Transverse colon (tissue), 4 donors: ENCODE measurements around the gene CMPK1. TPM values are rescaled to one million over a fixed set of nuclear protein-coding genes. Genes with fewer than 3 reads are reported as not detected.

ENCODE experiments used
- DNase-seq: peaks from one replicate; pipeline ENCODE4 v3.0.0-alpha.2; 2019
- H3K27ac ChIP-seq, 4 donors: fragments of 200-600 bp; sonication (generic); 2 replicates each; pipeline ENCODE4 v1.5.1; 2016 to 2018; ENCODE audit warnings: inconsistent platforms in 4 of 4
- H3K27me3 ChIP-seq: fragments of 200-600 bp; sonication (generic); 2 replicates; pipeline ENCODE4 v1.5.1; 2017; ENCODE audit warnings: inconsistent platforms
- H3K36me3 ChIP-seq, 4 donors: fragments of 200-600 bp; sonication (generic); 2 replicates each; pipeline ENCODE4 v1.5.1; 2017 to 2019; ENCODE audit warnings: inconsistent platforms in 4 of 4
- H3K4me1 ChIP-seq, 4 donors: fragments of 200-600 bp; sonication (generic); 2 replicates each; pipeline ENCODE4 v1.5.1; 2017 to 2020; ENCODE audit warnings: inconsistent platforms in 4 of 4
- H3K4me3 ChIP-seq, 4 donors: fragments of 200-600 bp; sonication (generic); 1 replicate in 1 of 4; 2 replicates in 3 of 4; pipeline versions ENCODE4 v1.5.1 to v1.6.1; 2017 to 2019; ENCODE audit warnings: inconsistent platforms in 4 of 4
- H3K9me3 ChIP-seq, 2 donors: fragments of 200-600 bp; sonication (generic); 2 replicates each; pipeline ENCODE4 v1.5.1; 2017 to 2019; ENCODE audit warnings: inconsistent platforms in 2 of 2
- EP300 ChIP-seq: sonication (generic); formaldehyde crosslinking; IDR thresholded peaks from one replicate; pipeline ENCODE4 v1.6.1; 2017; ENCODE audit warnings: antibody characterized with exemption, low read depth
- POLR2A ChIP-seq: fragments of 450-650 bp; IDR thresholded peaks from one replicate; pipeline ENCODE4 v1.6.1; 2016; ENCODE audit warnings: antibody characterized with exemption, mild to moderate bottlenecking, moderate library complexity
- POLR2AphosphoS5 ChIP-seq, 3 donors: sonication (generic); formaldehyde crosslinking; IDR thresholded peaks; one replicate each; pipeline ENCODE4 v1.6.1; 2016; ENCODE audit warnings: antibody characterized with exemption in 3 of 3
- WGBS, 2 donors: methylation state at CpG; one replicate each; pipeline ENCODE4 v1.1.5; 2018; ENCODE audit warnings: low coverage in 1 of 2; 5-methylcytosine and 5-hydroxymethylcytosine counted together
- in situ Hi-C, 4 donors: fragments of 200-750 bp; cut with MboI; loops; one replicate each; pipeline versions ENCODE4 v1.15.0 to v1.15.1; 2017; ENCODE audit warnings: low sequenced_read_pairs in 3 of 4, low pct_ligation_motif_present in 1 of 4, low pct_unique_long_range_greater_than_20kb in 1 of 4
- intact Hi-C: fragments of 100-400 bp; cut with DNase I; formaldehyde crosslinking; loops from one replicate; pipeline ENCODE4 v1.15.1; 2023; ENCODE audit warnings: low total_unique reads
- total RNA-seq, 4 donors: library from RNA; depleted of rRNA; stranded (reverse); fragments of >200 nt; gene quantifications; one replicate each; pipeline ENCODE4 v1.1.0, GENCODE V29; 2016
- TF ChIP-seq, protein P1 (sequence below), 5 experiments: fragments of 200-600 bp in 3 of 5; fragments of 450-650 bp in 2 of 5; sonication (generic) in 3 of 5; IDR thresholded peaks; 1 replicate in 2 of 5; 2 replicates in 3 of 5; pipeline ENCODE4 v1.5.1; 2016 to 2017; ENCODE audit warnings: antibody characterized with exemption in 5 of 5, inconsistent platforms in 3 of 5, mild to moderate bottlenecking in 2 of 5, moderate library complexity in 1 of 5

CMPK1 gene
- total RNA-seq, 4 donors from 2014 or later = 71.6 to 162 (median 109) TPM

DNA sequence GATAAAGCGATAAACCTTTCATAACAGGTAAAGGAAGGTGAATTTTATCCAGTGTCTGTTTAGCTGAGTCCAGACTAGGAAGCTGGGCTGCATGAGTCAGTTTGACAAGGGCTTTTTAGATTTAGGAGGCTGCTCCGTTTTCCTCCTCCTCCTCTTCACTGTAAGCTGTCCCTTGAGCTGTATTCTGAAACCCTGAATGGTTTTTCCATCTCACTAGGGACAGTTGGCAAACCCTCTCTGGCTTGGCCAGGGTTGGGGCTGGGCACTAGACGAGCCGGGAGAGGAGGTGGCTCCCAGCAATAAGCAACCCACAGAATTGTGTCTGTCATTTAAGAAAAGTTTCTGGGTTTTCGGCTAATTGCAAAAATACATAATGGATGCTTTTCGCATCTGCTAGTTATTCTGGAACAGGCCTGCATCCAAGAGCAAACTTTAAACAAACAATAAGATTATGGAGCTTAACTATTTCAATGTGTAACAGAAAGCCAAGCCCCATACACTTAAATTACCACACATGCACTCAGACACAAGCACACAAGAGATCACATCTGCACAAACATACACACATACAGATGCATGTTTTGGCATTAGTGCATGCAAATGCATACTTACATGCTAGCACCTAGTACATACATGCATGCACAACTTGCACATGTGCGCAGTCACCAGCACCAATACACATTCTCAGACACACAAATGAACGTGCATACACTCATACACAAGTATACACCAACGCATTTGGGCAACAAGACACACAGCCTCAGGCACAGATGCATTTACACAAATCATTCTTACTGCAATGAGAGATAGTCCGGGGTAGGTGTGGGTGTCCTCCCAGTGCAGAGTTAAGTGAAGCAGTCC lies 54.7 kb downstream of the CMPK1 start:
- in situ Hi-C loops = no loop called here
- WGBS, 2 donors = 30 to 57% methylated on average over 3 to 10 of the region's 10 CpGs
- TF ChIP-seq, protein P1, sequence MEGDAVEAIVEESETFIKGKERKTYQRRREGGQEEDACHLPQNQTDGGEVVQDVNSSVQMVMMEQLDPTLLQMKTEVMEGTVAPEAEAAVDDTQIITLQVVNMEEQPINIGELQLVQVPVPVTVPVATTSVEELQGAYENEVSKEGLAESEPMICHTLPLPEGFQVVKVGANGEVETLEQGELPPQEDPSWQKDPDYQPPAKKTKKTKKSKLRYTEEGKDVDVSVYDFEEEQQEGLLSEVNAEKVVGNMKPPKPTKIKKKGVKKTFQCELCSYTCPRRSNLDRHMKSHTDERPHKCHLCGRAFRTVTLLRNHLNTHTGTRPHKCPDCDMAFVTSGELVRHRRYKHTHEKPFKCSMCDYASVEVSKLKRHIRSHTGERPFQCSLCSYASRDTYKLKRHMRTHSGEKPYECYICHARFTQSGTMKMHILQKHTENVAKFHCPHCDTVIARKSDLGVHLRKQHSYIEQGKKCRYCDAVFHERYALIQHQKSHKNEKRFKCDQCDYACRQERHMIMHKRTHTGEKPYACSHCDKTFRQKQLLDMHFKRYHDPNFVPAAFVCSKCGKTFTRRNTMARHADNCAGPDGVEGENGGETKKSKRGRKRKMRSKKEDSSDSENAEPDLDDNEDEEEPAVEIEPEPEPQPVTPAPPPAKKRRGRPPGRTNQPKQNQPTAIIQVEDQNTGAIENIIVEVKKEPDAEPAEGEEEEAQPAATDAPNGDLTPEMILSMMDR (IDR thresholded peaks at IDR 0.05) = no peak
- TF ChIP-seq POLR2A = no peak
- no peak for TF ChIP-seq EP300
- peak in 2 of 3 donors; percentile 31 to 36 for TF ChIP-seq POLR2AphosphoS5 (IDR thresholded peaks at IDR 0.05)

DNA sequence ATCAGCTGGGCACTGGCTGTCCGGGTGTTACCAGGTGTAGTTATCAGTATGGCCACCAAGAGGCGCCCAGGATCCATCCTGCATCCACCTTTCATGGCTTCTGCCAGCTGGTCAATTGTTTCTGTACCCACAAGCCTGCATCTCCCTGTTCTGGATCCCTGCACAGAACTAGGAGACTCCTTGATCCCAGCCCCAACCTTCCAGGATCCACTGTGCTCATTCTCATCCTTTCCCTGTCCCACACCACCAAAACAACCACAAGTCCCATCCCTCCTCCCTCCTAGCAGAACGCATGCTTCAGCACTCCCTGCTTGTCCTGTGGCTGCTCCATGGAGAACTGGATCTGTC lies 55.3 kb downstream of the CMPK1 start:
- WGBS, 2 donors = 27% methylated on average over 3 of the region's 3 CpGs; no CpG with 5 or more reads in 1 of the 2 donors
- Histone ChIP-seq H3K27me3 (no peaks in the 10 kb centered on the region), H3K4me1 (peaks cover 0 to 16% (median 7%) of the 10 kb centered on the region in 4 donors), H3K36me3 (no peaks in the 10 kb centered on the region), H3K4me3 (no peak overlapping the region), H3K27ac (no peak overlapping the region), H3K9me3 (no peaks in the 10 kb centered on the region)
- TF ChIP-seq POLR2A = no peak
- peak in 1 of 3 donors; percentile 2 for TF ChIP-seq POLR2AphosphoS5 (IDR thresholded peaks at IDR 0.05)
- TF ChIP-seq, protein P1 (IDR thresholded peaks at IDR 0.05) = peak; percentile 62 to 79 (median 72)
- no peak for TF ChIP-seq EP300
- peak; percentile 73 for DNase-seq
- intact Hi-C loops = no loop called here
- in situ Hi-C loops = no loop called here

More for the DNA sequence above, 54.7 kb downstream of the CMPK1 start:
- Histone ChIP-seq H3K36me3 (no peaks in the 10 kb centered on the region), H3K27ac (no peak overlapping the region), H3K9me3 (no peaks in the 10 kb centered on the region), H3K4me3 (no peak overlapping the region), H3K27me3 (no peaks in the 10 kb centered on the region), H3K4me1 (peaks cover 0 to 16% (median 7%) of the 10 kb centered on the region in 4 donors)
- intact Hi-C loops = no loop called here
- no peak for DNase-seq

DNA sequence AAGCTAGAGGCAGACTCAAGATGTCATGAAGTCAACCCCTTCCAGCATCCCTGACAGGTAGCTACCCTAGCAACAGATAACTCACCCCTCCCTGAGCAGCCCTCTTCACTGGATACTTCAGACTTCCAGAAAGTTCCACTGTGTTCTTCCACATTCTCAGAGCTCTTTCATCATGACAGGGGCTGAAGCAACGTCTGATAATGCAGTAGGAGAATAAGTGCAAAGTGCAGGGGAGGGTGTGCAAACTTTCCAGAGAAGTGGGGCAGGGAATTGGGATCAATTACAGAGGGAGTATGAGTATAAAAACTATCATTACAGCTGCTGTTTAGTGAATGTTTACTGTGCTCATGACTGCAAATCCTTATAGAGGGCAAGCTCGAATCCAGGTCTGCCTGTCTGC lies 56.1 kb downstream of the CMPK1 start:
- 22 to 28% methylated on average over 2 of the region's 2 CpGs for WGBS, 2 donors
- no peak for DNase-seq
- Histone ChIP-seq H3K27ac (peak overlapping the region in 2 of 4 donors; percentile 11 to 52), H3K36me3 (no peaks in the 10 kb centered on the region), H3K4me1 (peaks cover 0 to 16% (median 7%) of the 10 kb centered on the region in 4 donors), H3K27me3 (no peaks in the 10 kb centered on the region), H3K4me3 (no peak overlapping the region), H3K9me3 (no peaks in the 10 kb centered on the region)
- TF ChIP-seq POLR2AphosphoS5 (IDR thresholded peaks at IDR 0.05) (peak in 1 of 3 donors; percentile 23), POLR2A (no peak)
- intact Hi-C loops (no loop called here), in situ Hi-C loops (no loop called here)

DNA sequence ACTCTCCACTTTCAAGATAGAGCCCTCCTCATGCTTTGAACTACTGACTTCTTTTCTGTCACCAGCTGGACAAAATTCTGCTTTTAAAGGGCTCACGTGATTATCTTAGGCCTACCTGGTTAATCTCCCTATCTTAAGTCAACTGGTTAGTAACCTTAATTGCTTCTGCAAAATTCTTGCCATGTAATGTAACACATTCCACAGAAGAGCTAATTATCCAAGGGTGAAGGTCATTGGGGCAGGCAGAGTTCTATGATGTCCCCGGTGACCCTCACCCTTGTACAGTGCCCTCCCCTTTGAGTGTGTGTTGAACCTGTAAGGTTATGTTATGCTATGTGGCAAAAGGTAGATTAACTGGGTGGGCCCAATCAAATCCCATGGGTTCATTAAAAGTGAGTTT lies 57.3 kb downstream of the CMPK1 start:
- H3K4me3 ChIP-seq = no peak overlapping the region
- H3K27ac ChIP-seq = peak overlapping the region in 1 of 4 donors; percentile 52
- no peaks in the 10 kb centered on the region for H3K9me3 ChIP-seq
- TF ChIP-seq, protein P1 (IDR thresholded peaks at IDR 0.05) = no peak
- no peak for TF ChIP-seq POLR2A
- no peak for TF ChIP-seq POLR2AphosphoS5 (IDR thresholded peaks at IDR 0.05)
- no peak for TF ChIP-seq EP300
- in situ Hi-C loops = no loop called here
- H3K27me3 ChIP-seq = no peaks in the 10 kb centered on the region
- intact Hi-C loops = no loop called here
- 32 to 50% methylated on average over 1 to 2 of the region's 2 CpGs for WGBS, 2 donors
- H3K4me1 ChIP-seq = peaks cover 0 to 16% (median 7%) of the 10 kb centered on the region in 4 donors
- H3K36me3 ChIP-seq = no peaks in the 10 kb centered on the region
- peak; percentile 21 for DNase-seq
